DND-41 (cell line): ENCODE measurements around the gene CACNA2D3.

ENCODE experiments used
- ATAC-seq: fragments of 200-7000 bp; cut with Tn5 transposase; 3 replicates; pipeline ENCODE4 v1.9.1; 2021; ENCODE audit warnings: low read depth; ENCODE audit not compliant: insufficient read depth
- DNase-seq: peaks from one replicate; pipeline ENCODE4 v3.0.0-alpha.2; 2020
- H2AFZ ChIP-seq: 2 replicates; pipeline ENCODE4 v1.6.0; 2012; ENCODE audit warnings: low read depth, low read length
- H3K27ac ChIP-seq: 2 replicates; pipeline ENCODE4 v1.5.1; 2012; ENCODE audit warnings: low read length, inconsistent platforms
- H3K27me3 ChIP-seq: fragments of 200-600 bp; sonication (generic); 2 replicates; pipeline ENCODE4 v1.6.0; 2012; ENCODE audit warnings: low read length, mild to moderate bottlenecking, inconsistent platforms; ENCODE audit not compliant: insufficient read depth, poor library complexity
- H3K36me3 ChIP-seq: 2 replicates; pipeline ENCODE4 v1.5.1; 2012; ENCODE audit warnings: low read length, inconsistent platforms; ENCODE audit not compliant: insufficient read depth
- H3K4me1 ChIP-seq: 2 replicates; pipeline ENCODE4 v1.5.1; 2012; ENCODE audit warnings: mild to moderate bottlenecking, low read length; ENCODE audit not compliant: insufficient read depth
- H3K4me2 ChIP-seq: 2 replicates; pipeline ENCODE4 v1.6.0; 2012; ENCODE audit warnings: mild to moderate bottlenecking, moderate library complexity, low read length, inconsistent platforms; ENCODE audit not compliant: insufficient read depth
- H3K4me3 ChIP-seq, 2 experiments: fragments of 200-600 bp in 1 of 2; shearing (Covaris generic) in 1 of 2; 2 replicates each; pipeline ENCODE4 v1.5.1; 2012 to 2016; ENCODE audit warnings: inconsistent platforms in 2 of 2, low read length in 2 of 2, mild to moderate bottlenecking in 2 of 2, low read depth in 1 of 2, moderate library complexity in 1 of 2
- H3K79me2 ChIP-seq: 2 replicates; pipeline ENCODE4 v1.6.0; 2012; ENCODE audit warnings: low read length, inconsistent platforms; ENCODE audit not compliant: insufficient read depth
- H3K9ac ChIP-seq: 2 replicates; pipeline ENCODE4 v1.6.0; 2012; ENCODE audit warnings: low read depth, mild to moderate bottlenecking, inconsistent platforms, low read length, moderate library complexity
- H3K9me3 ChIP-seq: 2 replicates; pipeline ENCODE4 v1.5.1; 2012; ENCODE audit warnings: low read length, moderate library complexity, mild to moderate bottlenecking, inconsistent platforms; ENCODE audit not compliant: insufficient read depth, severe bottlenecking
- H4K20me1 ChIP-seq: 2 replicates; pipeline ENCODE4 v1.6.0; 2012; ENCODE audit warnings: low read length; ENCODE audit not compliant: insufficient read depth
- CTCF ChIP-seq: IDR thresholded peaks from 2 replicates; pipeline ENCODE4 v1.5.1; 2012; ENCODE audit warnings: borderline replicate concordance, low read length, moderate library complexity, mild to moderate bottlenecking; ENCODE audit not compliant: poor library complexity, severe bottlenecking; ENCODE audit errors: extremely low read depth
- EZH2 ChIP-seq: IDR thresholded peaks from 3 replicates; pipeline ENCODE4 v1.6.1; 2012; ENCODE audit warnings: borderline replicate concordance, low read depth, mild to moderate bottlenecking, moderate library complexity, low read length, inconsistent platforms; ENCODE audit not compliant: severe bottlenecking

Gene CACNA2D3

GRCh38 chr3:54962200-54962599 is 839.8 kb downstream of the CACNA2D3 start:
- H3K9ac ChIP-seq, result no peak overlapping the region
- no peak for DNase-seq
- no peaks in the 10 kb centered on the region for H4K20me1 ChIP-seq
- H3K79me2 ChIP-seq, result no peaks in the 10 kb centered on the region
- no peak overlapping the region for H3K4me2 ChIP-seq
- H3K27ac ChIP-seq, result no peak overlapping the region
- H3K4me3 ChIP-seq, result no peak overlapping the region
- peaks cover 4% of the 10 kb centered on the region for H3K27me3 ChIP-seq
- no peak for TF ChIP-seq EZH2
- no peak for TF ChIP-seq CTCF
- H3K4me1 ChIP-seq, result no peaks in the 10 kb centered on the region
- no peaks in the 10 kb centered on the region for H3K9me3 ChIP-seq
- H2AFZ ChIP-seq, result no peak overlapping the region
- ATAC-seq, result no peak
- no peaks in the 10 kb centered on the region for H3K36me3 ChIP-seq

GRCh38 chr3:54963641-54964040 is 841.3 kb downstream of the CACNA2D3 start:
- Histone ChIP-seq H3K4me3 (no peak overlapping the region), H3K27me3 (peaks cover 4% of the 10 kb centered on the region), H3K79me2 (no peaks in the 10 kb centered on the region), H3K27ac (no peak overlapping the region), H3K4me1 (no peaks in the 10 kb centered on the region), H3K36me3 (no peaks in the 10 kb centered on the region), H3K9me3 (no peaks in the 10 kb centered on the region), H2AFZ (no peak overlapping the region), H3K9ac (no peak overlapping the region), H3K4me2 (no peak overlapping the region), H4K20me1 (no peaks in the 10 kb centered on the region)
- no peak for TF ChIP-seq EZH2
- TF ChIP-seq CTCF, result no peak
- ATAC-seq (no peak), DNase-seq (no peak)

GRCh38 chr3:54964081-54964480 is 841.7 kb downstream of the CACNA2D3 start:
- Histone ChIP-seq H2AFZ (no peak overlapping the region), H3K4me2 (no peak overlapping the region), H3K9ac (no peak overlapping the region), H3K4me1 (no peaks in the 10 kb centered on the region), H3K79me2 (no peaks in the 10 kb centered on the region), H3K4me3 (no peak overlapping the region), H3K27me3 (peaks cover 4% of the 10 kb centered on the region), H4K20me1 (no peaks in the 10 kb centered on the region), H3K27ac (no peak overlapping the region), H3K36me3 (no peaks in the 10 kb centered on the region), H3K9me3 (no peaks in the 10 kb centered on the region)
- TF ChIP-seq CTCF (no peak), EZH2 (no peak)
- no peak for DNase-seq
- ATAC-seq, result no peak

GRCh38 chr3:54965746-54966145 is 843.4 kb downstream of the CACNA2D3 start:
- no peak overlapping the region for H3K9ac ChIP-seq
- no peaks in the 10 kb centered on the region for H3K4me1 ChIP-seq
- no peak overlapping the region for H3K4me2 ChIP-seq
- H3K4me3 ChIP-seq, result no peak overlapping the region
- H2AFZ ChIP-seq, result no peak overlapping the region
- DNase-seq, result no peak
- H3K79me2 ChIP-seq, result no peaks in the 10 kb centered on the region
- H3K27me3 ChIP-seq, result peaks cover 4% of the 10 kb centered on the region
- H3K27ac ChIP-seq, result no peak overlapping the region
- H3K9me3 ChIP-seq, result no peaks in the 10 kb centered on the region
- TF ChIP-seq CTCF, result no peak
- TF ChIP-seq EZH2, result no peak
- ATAC-seq, result no peak
- no peaks in the 10 kb centered on the region for H3K36me3 ChIP-seq
- H4K20me1 ChIP-seq, result no peaks in the 10 kb centered on the region
